ENCODE measurements around the gene TRA2A.
A peak's percentile ranks its signal among the peaks of the same experiment; 100 is the strongest.

TRA2A gene

GRCh38 chr7:23468526-23469149 is 63.1 kb downstream of the TRA2A start:
- Histone ChIP-seq H3K4me1 (ENCODE audit: control insufficient read depth, insufficient read depth, low read length) (peaks cover 6% of the 10 kb centered on the region), H3K36me3 (ENCODE audit: control insufficient read depth, insufficient read depth, low read length) (no peaks in the 10 kb centered on the region), H3K27me3 (ENCODE audit: control insufficient read depth, insufficient read depth, low read length) (no peaks in the 10 kb centered on the region), H3K9ac (ENCODE audit: low read depth, low read length) (peak overlapping the region; percentile 94), H3K4me3 (ENCODE audit: low read depth, low read length) (peak overlapping the region; percentile 97), H3K9me3 (ENCODE audit: control insufficient read depth, insufficient read depth, low read length) (no peaks in the 10 kb centered on the region)

- Histone ChIP-seq H3K27me3 (ENCODE audit: control insufficient read depth, insufficient read depth, low read length) (no peaks in the 10 kb centered on the region), H3K9me3 (ENCODE audit: control insufficient read depth, insufficient read depth, low read length) (no peaks in the 10 kb centered on the region), H3K4me1 (ENCODE audit: control insufficient read depth, insufficient read depth, low read length) (peaks cover 11% of the 10 kb centered on the region), H3K36me3 (ENCODE audit: control insufficient read depth, insufficient read depth, low read length) (no peaks in the 10 kb centered on the region), H3K9ac (ENCODE audit: low read depth, low read length) (peak overlapping the region; percentile 94), H3K4me3 (ENCODE audit: low read depth, low read length) (peak overlapping the region; percentile 97)
Observed at GRCh38 chr7:23467806-23468525, 63.8 kb downstream of the TRA2A start.

GRCh38 chr7:23467291-23467805 is 64.4 kb downstream of the TRA2A start:
- Histone ChIP-seq H3K4me1 (ENCODE audit: control insufficient read depth, insufficient read depth, low read length) (peaks cover 15% of the 10 kb centered on the region), H3K9me3 (ENCODE audit: control insufficient read depth, insufficient read depth, low read length) (no peaks in the 10 kb centered on the region), H3K9ac (ENCODE audit: low read depth, low read length) (peak overlapping the region; percentile 94), H3K4me3 (ENCODE audit: low read depth, low read length) (peak overlapping the region; percentile 97), H3K36me3 (ENCODE audit: control insufficient read depth, insufficient read depth, low read length) (no peaks in the 10 kb centered on the region), H3K27me3 (ENCODE audit: control insufficient read depth, insufficient read depth, low read length) (no peaks in the 10 kb centered on the region)

- Histone ChIP-seq H3K4me3 (ENCODE audit: low read depth, low read length) (peak overlapping the region; percentile 22), H3K4me1 (ENCODE audit: control insufficient read depth, insufficient read depth, low read length) (peaks cover 15% of the 10 kb centered on the region), H3K27me3 (ENCODE audit: control insufficient read depth, insufficient read depth, low read length) (no peaks in the 10 kb centered on the region), H3K9me3 (ENCODE audit: control insufficient read depth, insufficient read depth, low read length) (no peaks in the 10 kb centered on the region), H3K9ac (ENCODE audit: low read depth, low read length) (no peak overlapping the region), H3K36me3 (ENCODE audit: control insufficient read depth, insufficient read depth, low read length) (no peaks in the 10 kb centered on the region)
Observed at GRCh38 chr7:23462846-23463245, 68.9 kb downstream of the TRA2A start.

GRCh38 chr7:23458044-23458443 is 73.7 kb downstream of the TRA2A start:
- H3K9me3 ChIP-seq (ENCODE audit: control insufficient read depth, insufficient read depth, low read length): no peaks in the 10 kb centered on the region
- H3K9ac ChIP-seq (ENCODE audit: low read depth, low read length): no peak overlapping the region
- H3K36me3 ChIP-seq (ENCODE audit: control insufficient read depth, insufficient read depth, low read length): no peaks in the 10 kb centered on the region
- peaks cover 20% of the 10 kb centered on the region for H3K4me1 ChIP-seq (ENCODE audit: control insufficient read depth, insufficient read depth, low read length)
- no peaks in the 10 kb centered on the region for H3K27me3 ChIP-seq (ENCODE audit: control insufficient read depth, insufficient read depth, low read length)
- H3K4me3 ChIP-seq (ENCODE audit: low read depth, low read length): no peak overlapping the region

- Histone ChIP-seq H3K36me3 (ENCODE audit: control insufficient read depth, insufficient read depth, low read length) (no peaks in the 10 kb centered on the region), H3K4me3 (ENCODE audit: low read depth, low read length) (no peak overlapping the region), H3K4me1 (ENCODE audit: control insufficient read depth, insufficient read depth, low read length) (peaks cover 15% of the 10 kb centered on the region), H3K27me3 (ENCODE audit: control insufficient read depth, insufficient read depth, low read length) (no peaks in the 10 kb centered on the region), H3K9me3 (ENCODE audit: control insufficient read depth, insufficient read depth, low read length) (no peaks in the 10 kb centered on the region), H3K9ac (ENCODE audit: low read depth, low read length) (no peak overlapping the region)
Observed at GRCh38 chr7:23456093-23456492, 75.7 kb downstream of the TRA2A start.

GRCh38 chr7:23454881-23455526 is 76.8 kb downstream of the TRA2A start:
- Histone ChIP-seq H3K9me3 (ENCODE audit: control insufficient read depth, insufficient read depth, low read length) (no peaks in the 10 kb centered on the region), H3K9ac (ENCODE audit: low read depth, low read length) (no peak overlapping the region), H3K27me3 (ENCODE audit: control insufficient read depth, insufficient read depth, low read length) (no peaks in the 10 kb centered on the region), H3K4me3 (ENCODE audit: low read depth, low read length) (no peak overlapping the region), H3K4me1 (ENCODE audit: control insufficient read depth, insufficient read depth, low read length) (peaks cover 15% of the 10 kb centered on the region), H3K36me3 (ENCODE audit: control insufficient read depth, insufficient read depth, low read length) (no peaks in the 10 kb centered on the region)

All from iPS-15b (cell line).